Measurements from ENCODE around the gene SCLT1.

GRCh38 chr4:128924951-128925350 is 168.4 kb downstream of the SCLT1 start:
- TF ChIP-seq MAX (IDR thresholded peaks at IDR 0.05) (no peak), CTCF (IDR thresholded peaks at IDR 0.05 in 2 of 3, conservative IDR thresholded peaks at IDR 0.05 in 1 of 3; ENCODE audit: borderline replicate concordance in 1 of 3, insufficient read depth in 1 of 3, low read depth in 2 of 3, low read length in 2 of 3) (no peak)

Data from HCT116 (cell line).